22Rv1 (cell line): ENCODE data around the gene COPS3.

Experiments used
- H3K27ac ChIP-seq: fragments of 450-650 bp; 2 replicates; pipeline ENCODE4 v1.5.1; 2017
- CTCF ChIP-seq: fragments of 450-650 bp; IDR thresholded peaks from 2 replicates; pipeline ENCODE4 v1.5.1; 2017; ENCODE audit warnings: mild to moderate bottlenecking
- ZFX ChIP-seq: fragments of 450-650 bp; IDR thresholded peaks from 2 replicates; pipeline ENCODE4 v1.6.1; 2017; ENCODE audit warnings: antibody characterized with exemption, borderline replicate concordance

Gene COPS3

GRCh38 chr17:17300624-17301568, 19.9 kb upstream of the COPS3 start:
- TF ChIP-seq CTCF (no peak), ZFX (no peak)
- H3K27ac ChIP-seq, result peak overlapping the region; percentile 52

- no peak for TF ChIP-seq CTCF
- no peak for TF ChIP-seq ZFX
- H3K27ac ChIP-seq, result no peak overlapping the region
These were observed 17.1 kb upstream of the COPS3 start for GRCh38 chr17:17298108-17298507.

- TF ChIP-seq CTCF, result no peak
- TF ChIP-seq ZFX, result no peak
- no peak overlapping the region for H3K27ac ChIP-seq
These were observed 16.2 kb upstream of the COPS3 start for GRCh38 chr17:17297217-17297616.

- no peak overlapping the region for H3K27ac ChIP-seq
- TF ChIP-seq ZFX, result no peak
- no peak for TF ChIP-seq CTCF
These were observed 14.1 kb upstream of the COPS3 start for GRCh38 chr17:17295141-17295540.

- TF ChIP-seq CTCF (no peak), ZFX (no peak)
- H3K27ac ChIP-seq, result no peak overlapping the region
These were observed 8.7 kb upstream of the COPS3 start for GRCh38 chr17:17289701-17290100.

GRCh38 chr17:17289086-17289485, 8.0 kb upstream of the COPS3 start:
- no peak overlapping the region for H3K27ac ChIP-seq
- no peak for TF ChIP-seq ZFX
- no peak for TF ChIP-seq CTCF

GRCh38 chr17:17285951-17286350, 4.9 kb upstream of the COPS3 start:
- TF ChIP-seq ZFX (no peak), CTCF (no peak)
- no peak overlapping the region for H3K27ac ChIP-seq
